ENCODE data around the gene SBF2.
"Not testable (repeated sequence)": the region's sequence is repeated elsewhere in the genome, so short reads cannot be mapped to it uniquely, and the experiment has no call there.

Gene SBF2

DNA sequence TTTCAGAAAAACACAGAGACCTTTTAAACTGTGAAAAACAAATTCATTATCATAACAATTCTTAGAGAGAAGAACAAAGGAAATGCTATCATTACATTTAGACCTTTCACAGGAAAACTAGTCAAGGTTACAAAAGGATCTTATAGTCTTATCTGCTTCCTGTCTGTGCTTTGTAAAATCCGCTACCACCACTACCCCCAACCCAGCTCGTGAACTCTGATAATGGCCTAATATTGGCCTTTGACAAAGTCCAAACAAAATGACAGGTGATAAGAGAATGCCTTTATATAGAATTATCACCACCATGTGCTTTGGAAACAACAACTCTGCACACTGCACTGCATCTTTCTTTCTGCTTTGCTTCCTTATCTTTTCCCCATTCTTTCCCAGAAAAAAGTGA is 272.5 kb downstream of the SBF2 start:
- Histone ChIP-seq H3K27me3 (ENCODE audit: insufficient read depth, low read length) (no peaks in the 10 kb centered on the region), H3K4me3 (ENCODE audit: low read length) (no peak overlapping the region), H3K4me1 (ENCODE audit: insufficient read depth, low read length) (no peaks in the 10 kb centered on the region), H3K36me3 (ENCODE audit: insufficient read depth, low read length) (no peaks in the 10 kb centered on the region), H2AFZ (ENCODE audit: low read depth, low read length) (no peak overlapping the region), H3K9me3 (ENCODE audit: low read length) (no peaks in the 10 kb centered on the region)

DNA sequence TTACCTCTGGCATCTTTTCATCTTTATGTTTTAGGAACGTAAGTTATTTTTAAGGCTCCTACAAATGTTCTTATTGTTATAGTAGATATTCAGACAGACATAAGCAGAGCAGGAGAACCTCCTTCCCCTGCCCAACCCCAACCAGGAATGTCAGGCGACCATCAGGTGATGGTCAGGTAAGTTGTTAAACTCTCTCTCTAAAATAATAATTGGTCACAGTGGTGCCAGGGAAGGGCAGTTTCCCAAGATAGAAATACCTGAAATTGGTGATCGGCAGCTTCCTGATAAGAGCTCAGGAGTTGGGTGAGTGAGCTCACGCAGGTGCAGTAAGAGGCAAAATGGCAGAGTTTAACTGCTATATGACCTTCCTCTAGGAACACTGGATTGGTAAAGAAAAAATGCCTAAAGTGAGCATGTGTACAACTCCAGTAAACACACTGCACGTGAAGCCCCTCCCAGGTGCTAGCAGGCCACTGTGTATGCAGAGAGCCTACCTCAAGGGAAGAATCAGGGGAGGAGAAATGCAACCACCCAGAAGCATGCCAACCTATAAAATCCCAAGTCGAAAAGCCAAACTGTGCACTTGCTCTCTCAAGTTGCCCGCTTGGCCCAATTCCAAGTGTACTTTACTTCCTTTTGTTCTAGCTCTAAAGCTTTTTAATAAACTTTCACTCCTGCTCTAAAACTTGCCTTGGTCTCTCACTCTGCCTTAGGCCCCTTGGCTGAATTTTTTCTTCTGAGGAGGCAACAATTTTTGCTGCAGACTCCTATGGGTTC is 273.9 kb downstream of the SBF2 start:
- Histone ChIP-seq H3K9me3 (ENCODE audit: low read length) (no peaks in the 10 kb centered on the region), H2AFZ (ENCODE audit: low read depth, low read length) (no peak overlapping the region), H3K4me3 (ENCODE audit: low read length) (no peak overlapping the region), H3K4me1 (ENCODE audit: insufficient read depth, low read length) (no peaks in the 10 kb centered on the region), H3K27me3 (ENCODE audit: insufficient read depth, low read length) (no peaks in the 10 kb centered on the region), H3K36me3 (ENCODE audit: insufficient read depth, low read length) (no peaks in the 10 kb centered on the region)

DNA sequence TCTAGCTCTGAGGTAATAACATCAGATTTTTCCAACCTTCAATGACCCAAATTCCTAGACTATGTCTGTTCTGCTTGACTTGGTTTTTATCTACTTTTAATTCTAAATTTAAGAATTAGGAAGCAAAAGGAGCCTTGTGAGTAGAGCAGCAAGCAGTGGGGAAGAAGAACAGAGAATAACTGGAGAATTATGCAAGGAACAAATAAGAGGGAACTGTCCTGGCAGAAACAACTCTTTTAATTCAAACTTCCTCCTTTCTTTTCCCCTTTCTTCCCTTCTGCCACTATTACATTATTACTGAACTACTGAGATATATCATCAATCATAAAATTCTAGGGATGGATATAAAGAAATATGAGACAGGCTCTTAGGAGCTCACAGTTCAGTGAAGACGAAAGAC is 276.1 kb downstream of the SBF2 start:
- Histone ChIP-seq H3K9me3 (ENCODE audit: low read length) (peaks cover 2% of the 10 kb centered on the region), H3K36me3 (ENCODE audit: insufficient read depth, low read length) (no peaks in the 10 kb centered on the region), H2AFZ (ENCODE audit: low read depth, low read length) (no peak overlapping the region), H3K4me3 (ENCODE audit: low read length) (no peak overlapping the region), H3K4me1 (ENCODE audit: insufficient read depth, low read length) (no peaks in the 10 kb centered on the region), H3K27me3 (ENCODE audit: insufficient read depth, low read length) (no peaks in the 10 kb centered on the region)

DNA sequence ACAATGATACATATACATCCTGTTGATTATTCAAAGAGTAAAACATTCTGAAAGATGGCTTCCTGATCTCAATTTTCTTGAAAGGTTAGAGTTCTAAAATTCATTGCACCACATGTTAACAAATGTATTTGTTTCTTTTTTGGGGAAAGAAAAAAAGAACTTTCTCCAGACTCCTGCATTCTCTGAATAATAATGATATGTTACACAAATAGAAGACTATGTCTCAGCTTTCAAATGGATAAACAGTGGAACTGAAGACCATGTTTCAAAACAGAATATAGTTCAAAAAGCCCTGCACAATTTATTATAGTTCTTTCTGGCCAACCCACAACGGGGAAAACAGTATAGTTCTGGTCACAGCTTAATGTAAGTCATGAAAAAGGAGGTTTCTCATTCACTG is 277.0 kb downstream of the SBF2 start:
- H3K36me3 ChIP-seq (ENCODE audit: insufficient read depth, low read length), result no peaks in the 10 kb centered on the region
- no peaks in the 10 kb centered on the region for H3K4me1 ChIP-seq (ENCODE audit: insufficient read depth, low read length)
- H3K27me3 ChIP-seq (ENCODE audit: insufficient read depth, low read length), result no peaks in the 10 kb centered on the region
- H2AFZ ChIP-seq (ENCODE audit: low read depth, low read length), result no peak overlapping the region
- H3K9me3 ChIP-seq (ENCODE audit: low read length), result peaks cover 6% of the 10 kb centered on the region
- H3K4me3 ChIP-seq (ENCODE audit: low read length), result no peak overlapping the region

DNA sequence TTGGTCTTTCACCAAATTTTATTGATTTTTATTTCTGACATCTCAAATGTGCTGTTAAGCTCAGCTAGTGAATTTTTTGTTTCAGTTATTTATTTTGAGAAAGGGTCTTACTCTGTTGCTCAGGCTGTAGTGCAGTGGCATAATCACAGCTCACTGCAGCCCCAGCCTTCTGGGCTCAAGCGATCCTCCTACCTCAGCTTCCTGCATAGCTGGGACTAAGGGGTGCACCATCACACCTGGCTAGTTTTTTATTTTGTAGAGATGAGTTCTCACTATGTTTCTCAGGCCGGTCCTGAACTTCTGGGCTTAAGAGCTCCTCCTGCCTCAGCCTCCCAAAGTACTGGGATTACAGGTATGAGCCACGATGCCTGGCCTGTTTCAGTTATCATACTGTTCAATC is 282.0 kb downstream of the SBF2 start:
- H3K27me3 ChIP-seq (ENCODE audit: insufficient read depth, low read length), result no peaks in the 10 kb centered on the region
- no peaks in the 10 kb centered on the region for H3K36me3 ChIP-seq (ENCODE audit: insufficient read depth, low read length)
- H3K4me3 ChIP-seq (ENCODE audit: low read length), result no peak overlapping the region
- H3K4me1 ChIP-seq (ENCODE audit: insufficient read depth, low read length), result no peaks in the 10 kb centered on the region
- H2AFZ ChIP-seq (ENCODE audit: low read depth, low read length), result no peak overlapping the region
- peaks cover 20% of the 10 kb centered on the region for H3K9me3 ChIP-seq (ENCODE audit: low read length)

DNA sequence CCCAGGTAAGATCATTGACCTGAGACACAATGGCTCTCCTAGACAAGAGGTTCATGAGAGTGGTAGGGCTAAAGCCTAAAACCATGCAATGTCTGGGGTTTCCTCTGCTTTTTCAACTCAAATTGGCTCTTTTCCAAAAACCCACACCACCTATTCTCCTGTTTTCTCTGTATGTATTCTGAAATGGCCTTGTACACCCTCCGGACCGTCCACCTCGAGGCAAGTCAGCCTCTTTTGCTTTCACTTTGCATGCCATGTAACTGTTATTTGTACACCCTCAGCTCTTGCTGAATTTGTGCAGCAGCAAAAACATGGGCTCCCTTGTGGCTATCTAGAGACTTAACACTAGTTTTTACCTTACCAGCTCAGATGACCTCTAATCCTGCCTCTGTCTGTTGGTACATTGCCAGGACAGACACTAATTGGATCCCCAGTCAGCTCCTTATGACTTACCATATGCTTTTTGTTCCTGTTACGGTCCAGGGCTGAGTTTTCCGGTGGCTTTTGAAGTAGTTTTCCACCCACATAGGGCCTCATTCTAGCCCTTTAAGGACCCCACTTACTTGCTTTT is 288.0 kb downstream of the SBF2 start:
- Histone ChIP-seq H3K27me3 (ENCODE audit: insufficient read depth, low read length) (no peaks in the 10 kb centered on the region), H3K9me3 (ENCODE audit: low read length) (peaks cover 15% of the 10 kb centered on the region), H3K4me3 (ENCODE audit: low read length) (no peak overlapping the region), H3K4me1 (ENCODE audit: insufficient read depth, low read length) (no peaks in the 10 kb centered on the region), H3K36me3 (ENCODE audit: insufficient read depth, low read length) (no peaks in the 10 kb centered on the region), H2AFZ (ENCODE audit: low read depth, low read length) (no peak overlapping the region)

DNA sequence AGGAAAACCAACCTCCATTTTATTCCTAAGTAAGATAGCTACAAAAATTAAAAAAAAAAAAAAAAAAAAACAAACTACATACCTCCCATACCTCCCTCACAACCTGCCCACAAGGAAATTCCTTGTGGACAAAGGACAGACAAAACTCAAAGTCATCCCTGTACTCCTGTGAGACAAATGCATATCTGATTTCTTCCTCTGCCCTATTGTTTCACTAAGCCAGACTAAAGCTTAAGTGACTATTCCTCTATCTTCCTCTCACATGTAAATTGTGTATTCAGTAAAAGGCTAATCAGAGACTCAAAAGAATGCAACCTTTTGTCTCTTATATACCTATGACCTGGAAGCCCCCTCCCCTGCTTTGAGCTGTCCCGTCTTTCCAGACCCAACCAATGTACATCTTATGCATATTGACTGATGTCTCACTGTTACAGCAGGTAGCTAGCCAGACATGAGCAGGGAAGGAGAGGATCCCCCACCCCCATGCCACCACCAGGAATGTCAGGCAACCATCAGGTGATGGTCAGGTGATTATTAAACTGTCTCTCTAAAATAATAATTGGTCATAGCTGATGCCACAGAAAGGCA is 289.4 kb downstream of the SBF2 start:
- no peak overlapping the region for H3K4me3 ChIP-seq (ENCODE audit: low read length)
- H3K36me3 ChIP-seq (ENCODE audit: insufficient read depth, low read length), result no peaks in the 10 kb centered on the region
- peaks cover 15% of the 10 kb centered on the region for H3K9me3 ChIP-seq (ENCODE audit: low read length)
- H2AFZ ChIP-seq (ENCODE audit: low read depth, low read length), result no peak overlapping the region
- H3K4me1 ChIP-seq (ENCODE audit: insufficient read depth, low read length), result no peaks in the 10 kb centered on the region
- H3K27me3 ChIP-seq (ENCODE audit: insufficient read depth, low read length), result no peaks in the 10 kb centered on the region

DNA sequence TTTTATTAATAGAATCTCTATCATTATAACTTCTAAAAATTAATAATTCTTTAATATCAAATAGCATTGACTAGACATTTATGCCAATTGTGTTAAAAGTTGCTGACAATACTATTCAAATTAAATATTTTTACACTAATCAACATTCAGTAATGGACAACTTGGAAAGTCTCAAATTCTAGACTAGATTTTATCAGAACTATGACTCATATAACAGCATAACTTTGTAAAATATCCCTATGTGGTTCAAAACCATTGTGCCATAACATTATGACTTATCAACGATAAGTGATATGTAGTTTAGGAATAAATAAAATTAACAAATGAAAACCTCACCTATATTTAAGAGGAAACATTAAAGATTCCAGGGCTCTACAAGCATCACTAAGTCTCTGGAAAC is 291.8 kb downstream of the SBF2 start:
- Histone ChIP-seq H3K4me3 (ENCODE audit: low read length) (no peak overlapping the region), H3K4me1 (ENCODE audit: insufficient read depth, low read length) (no peaks in the 10 kb centered on the region), H3K9me3 (ENCODE audit: low read length) (peaks cover 7% of the 10 kb centered on the region)

DNA sequence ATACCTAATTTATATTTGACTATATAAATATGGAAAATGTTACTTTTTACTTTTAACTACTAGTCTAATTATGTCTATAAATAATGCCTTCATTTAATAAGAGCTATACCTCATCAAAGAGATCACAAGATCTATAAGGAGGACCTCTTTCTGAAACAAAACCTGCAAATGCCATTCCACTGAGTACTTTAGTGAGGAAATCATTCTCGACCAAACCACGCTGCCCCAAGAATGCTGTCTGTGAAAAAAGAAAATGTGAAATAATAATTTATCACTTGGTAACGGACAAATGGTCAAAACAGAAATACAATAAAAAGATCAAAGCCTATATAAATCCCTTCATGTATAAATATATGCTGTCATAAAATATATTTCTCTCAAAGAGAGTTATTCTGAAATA is 301.7 kb downstream of the SBF2 start:
- no peaks in the 10 kb centered on the region for H3K9me3 ChIP-seq (ENCODE audit: low read length)
- H3K36me3 ChIP-seq (ENCODE audit: insufficient read depth, low read length), result peaks cover 5% of the 10 kb centered on the region
- H3K4me1 ChIP-seq (ENCODE audit: insufficient read depth, low read length), result peaks cover 2% of the 10 kb centered on the region
- no peak overlapping the region for H2AFZ ChIP-seq (ENCODE audit: low read depth, low read length)
- H3K4me3 ChIP-seq (ENCODE audit: low read length), result no peak overlapping the region
- H3K27me3 ChIP-seq (ENCODE audit: insufficient read depth, low read length), result no peaks in the 10 kb centered on the region

More for the DNA sequence above, 291.8 kb downstream of the SBF2 start:
- Histone ChIP-seq H2AFZ (ENCODE audit: low read depth, low read length) (no peak overlapping the region), H3K27me3 (ENCODE audit: insufficient read depth, low read length) (no peaks in the 10 kb centered on the region), H3K36me3 (ENCODE audit: insufficient read depth, low read length) (peaks cover 3% of the 10 kb centered on the region)

DNA sequence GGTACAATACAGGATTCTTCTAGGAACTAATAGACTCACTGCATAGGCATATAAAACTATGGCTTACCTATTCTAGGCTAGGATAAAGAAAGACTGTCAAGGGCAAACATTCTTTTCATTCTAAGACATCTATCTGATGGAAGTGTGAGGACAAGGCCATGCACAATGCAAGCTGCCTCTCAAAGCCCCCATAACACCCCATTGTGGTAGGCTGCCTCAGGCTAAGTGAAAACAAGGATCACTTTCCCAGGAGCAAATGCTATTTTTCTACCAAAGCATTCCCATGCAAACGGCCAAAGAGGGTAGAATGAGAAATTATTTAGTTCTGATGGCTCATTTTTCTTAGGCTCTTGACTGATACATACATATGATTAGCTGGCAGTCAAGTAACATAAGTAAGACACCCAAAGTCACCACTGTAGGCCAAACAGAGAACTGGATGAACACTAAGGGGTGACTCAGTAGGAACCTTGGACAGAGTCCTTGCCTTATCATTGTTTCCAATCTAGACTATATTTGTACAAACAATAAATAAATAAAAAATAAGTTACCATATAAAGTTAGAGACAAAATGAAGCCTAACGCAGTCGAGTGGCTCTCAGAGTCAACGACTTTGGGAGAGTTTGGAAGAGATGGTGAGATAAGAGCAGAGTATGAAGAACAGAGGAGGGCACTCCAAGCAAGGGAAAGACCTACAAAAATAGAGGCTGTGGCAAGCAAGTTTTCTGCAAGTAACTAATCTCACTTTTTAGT is 303.6 kb downstream of the SBF2 start:
- no peaks in the 10 kb centered on the region for H3K27me3 ChIP-seq (ENCODE audit: insufficient read depth, low read length)
- no peak overlapping the region for H3K4me3 ChIP-seq (ENCODE audit: low read length)
- H2AFZ ChIP-seq (ENCODE audit: low read depth, low read length), result no peak overlapping the region
- peaks cover 5% of the 10 kb centered on the region for H3K36me3 ChIP-seq (ENCODE audit: insufficient read depth, low read length)
- no peaks in the 10 kb centered on the region for H3K9me3 ChIP-seq (ENCODE audit: low read length)
- peaks cover 2% of the 10 kb centered on the region for H3K4me1 ChIP-seq (ENCODE audit: insufficient read depth, low read length)

DNA sequence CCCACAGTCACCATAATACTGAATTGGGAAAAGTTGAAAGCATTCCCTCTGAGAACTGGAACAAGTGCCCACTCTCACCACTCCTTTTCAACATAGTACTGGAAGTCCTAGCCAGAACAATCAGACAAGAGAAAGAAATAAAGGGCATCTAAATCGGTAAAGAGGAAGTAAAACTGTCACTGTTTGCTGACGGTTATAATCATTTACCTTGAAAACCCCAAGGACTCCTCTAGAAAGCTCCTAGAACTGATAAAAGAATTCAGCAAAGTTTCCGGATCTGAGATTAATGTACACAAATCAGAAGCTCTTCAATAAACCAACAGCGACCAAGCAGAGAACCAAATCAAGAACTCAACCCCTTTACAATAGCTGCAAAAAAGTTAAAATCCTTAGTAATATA is 306.7 kb downstream of the SBF2 start:
- not testable (repeated sequence) for H2AFZ ChIP-seq (ENCODE audit: low read depth, low read length); H3K4me3 ChIP-seq (ENCODE audit: low read length); H3K4me1 ChIP-seq (ENCODE audit: insufficient read depth, low read length); H3K27me3 ChIP-seq (ENCODE audit: insufficient read depth, low read length); H3K36me3 ChIP-seq (ENCODE audit: insufficient read depth, low read length); H3K9me3 ChIP-seq (ENCODE audit: low read length)

DNA sequence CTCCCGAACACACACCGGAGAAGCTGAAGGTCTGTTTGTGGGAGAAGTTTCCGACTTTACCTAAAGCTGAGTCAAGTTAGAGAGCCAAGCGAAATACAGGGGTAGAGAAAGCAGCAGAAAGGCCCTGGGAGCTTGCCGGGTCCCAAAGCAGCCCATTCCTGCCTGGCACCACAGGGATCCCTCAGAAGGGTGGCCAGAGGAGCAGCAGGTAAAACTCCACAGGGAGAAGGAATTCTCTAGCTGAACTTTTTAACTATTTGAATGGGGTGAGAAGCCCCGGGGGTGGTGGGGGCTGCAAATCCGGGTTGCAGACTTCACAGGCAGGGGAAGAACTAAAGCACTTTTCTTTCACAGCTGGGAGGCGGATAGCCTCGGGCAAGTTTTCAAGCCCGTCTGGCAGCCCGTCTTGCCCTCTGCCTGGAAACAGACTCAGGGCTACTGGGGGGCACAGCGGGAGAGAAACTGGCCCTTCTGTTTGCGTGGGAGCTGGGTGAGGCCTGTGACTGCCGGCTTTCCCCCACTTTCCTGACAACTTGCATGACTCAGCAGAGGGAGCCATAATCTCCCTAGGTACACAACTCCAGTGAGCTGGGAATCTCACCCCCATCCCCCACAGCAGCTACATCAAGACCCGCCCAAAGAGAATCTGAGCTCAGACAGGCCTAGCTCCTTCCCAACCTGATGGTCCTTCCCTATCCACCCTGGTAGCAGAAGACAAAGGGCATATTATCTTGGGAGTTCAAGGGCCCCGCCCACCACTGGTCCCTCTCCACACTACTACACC is 311.0 kb downstream of the SBF2 start:
- Histone ChIP-seq H3K4me1 (ENCODE audit: insufficient read depth, low read length) (no peaks in the 10 kb centered on the region), H3K9me3 (ENCODE audit: low read length) (no peaks in the 10 kb centered on the region), H3K36me3 (ENCODE audit: insufficient read depth, low read length) (no peaks in the 10 kb centered on the region), H2AFZ (ENCODE audit: low read depth, low read length) (no peak overlapping the region), H3K27me3 (ENCODE audit: insufficient read depth, low read length) (no peaks in the 10 kb centered on the region), H3K4me3 (ENCODE audit: low read length) (no peak overlapping the region)
